AG04450 (cell line): ENCODE measurements around the gene SYT15B. TPM values are rescaled to one million over a fixed set of nuclear protein-coding genes. Genes with fewer than 3 reads are reported as not detected.
"Not testable (repeated sequence)": the region's sequence is repeated elsewhere in the genome, so short reads cannot be mapped to it uniquely, and the experiment has no call there.

Experiments
- CTCF ChIA-PET: fragments of 300-600, 350-600 bp; formaldehyde crosslinking; extraction: SDS; loops from one replicate; lab custom pipeline; 2022; ENCODE audit warnings: antibody characterized with exemption, inconsistent platforms; lab: Charles Lee
- POLR2A ChIA-PET: fragments of 350-600 bp; formaldehyde crosslinking; extraction: SDS; loops from one replicate; lab custom pipeline; 2021; ENCODE audit warnings: antibody characterized with exemption, inconsistent platforms; lab: Yijun Ruan, JAX
- DNase-seq: peaks from one replicate; pipeline ENCODE4 v3.0.0-alpha.2; 2011; ENCODE audit warnings: low read depth, low spot score
- H3K27ac ChIP-seq: one replicate; pipeline ENCODE4 v1.5.1; 2012; ENCODE audit warnings: low read depth, low read length, control low read depth
- H3K27me3 ChIP-seq: one replicate; pipeline ENCODE4 v1.6.0; 2012; ENCODE audit warnings: low read length; ENCODE audit not compliant: control insufficient read depth, insufficient read depth
- H3K4me3 ChIP-seq: 2 replicates; pipeline ENCODE4 v1.5.1; 2011; ENCODE audit warnings: mild to moderate bottlenecking, low read depth, low read length, control low read depth
- H3K9me3 ChIP-seq: 2 replicates; pipeline ENCODE4 v1.5.1; 2012; ENCODE audit warnings: low read length; ENCODE audit not compliant: control insufficient read depth, insufficient read depth
- polyA minus RNA-seq: library from RNA; depleted of rRNA, polyadenylated mRNA; stranded (reverse); fragments of >200 nt; gene quantifications from 2 replicates; pipeline ENCODE4 v1.2.3, GENCODE V29; 2011; rRNA and poly(A)+ RNA removed
- polyA plus RNA-seq: library from polyadenylated mRNA; depleted of rRNA; stranded (reverse); fragments of >200 nt; gene quantifications from 2 replicates; pipeline ENCODE4 v1.2.3, GENCODE V29; 2011; rRNA removed
- TF ChIP-seq, protein P1 (sequence below): IDR thresholded peaks from 2 replicates; pipeline ENCODE4 v1.5.1; 2011; ENCODE audit warnings: low read depth, low read length, control low read depth, inconsistent platforms

Gene SYT15B
- 0.11 and 0.17 TPM in 2 replicates for polyA plus RNA-seq
- 0.13 and 0.46 TPM in 2 replicates for polyA minus RNA-seq

DNA sequence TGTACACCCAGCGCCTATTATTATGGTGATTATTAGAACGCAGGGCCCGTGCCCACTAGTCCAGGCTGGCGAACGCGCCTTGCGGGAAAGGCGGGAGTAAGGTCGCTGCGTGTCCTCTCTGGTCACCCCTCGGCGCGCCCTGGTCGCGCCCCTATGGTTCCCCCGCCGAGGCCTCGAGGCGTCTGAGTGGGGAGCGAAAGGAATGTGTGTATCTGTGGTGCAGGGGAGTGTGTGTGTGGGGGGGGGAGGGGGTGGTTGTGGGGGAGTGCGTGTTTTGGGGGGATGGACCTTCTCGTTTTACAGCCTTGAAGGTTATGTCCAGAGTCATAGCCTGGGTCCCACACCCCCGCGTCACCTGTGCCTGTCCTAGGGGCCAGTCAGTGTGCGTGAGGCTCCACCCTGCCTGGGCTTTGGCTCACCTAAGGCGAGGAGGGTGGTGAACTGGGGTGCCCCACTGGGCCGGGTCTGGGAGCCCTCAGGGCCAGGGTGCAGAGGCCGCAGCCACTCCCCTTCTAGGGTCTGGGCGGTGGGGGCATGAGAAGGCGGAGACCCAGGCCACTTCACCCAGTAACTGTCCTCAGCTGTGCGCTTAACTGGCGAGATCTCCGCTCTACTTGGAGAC, at the start of gene SYT15B:
Gene SYT15B, minus strand, starts transcription at position 39 of the 622 bp plus-strand sequence. CDS start 952 bp downstream, outside the sequence.
- CTCF ChIA-PET, H3K27ac ChIP-seq, DNase-seq, POLR2A ChIA-PET, H3K4me3 ChIP-seq, H3K27me3 ChIP-seq, H3K9me3 ChIP-seq: not testable (repeated sequence)

DNA sequence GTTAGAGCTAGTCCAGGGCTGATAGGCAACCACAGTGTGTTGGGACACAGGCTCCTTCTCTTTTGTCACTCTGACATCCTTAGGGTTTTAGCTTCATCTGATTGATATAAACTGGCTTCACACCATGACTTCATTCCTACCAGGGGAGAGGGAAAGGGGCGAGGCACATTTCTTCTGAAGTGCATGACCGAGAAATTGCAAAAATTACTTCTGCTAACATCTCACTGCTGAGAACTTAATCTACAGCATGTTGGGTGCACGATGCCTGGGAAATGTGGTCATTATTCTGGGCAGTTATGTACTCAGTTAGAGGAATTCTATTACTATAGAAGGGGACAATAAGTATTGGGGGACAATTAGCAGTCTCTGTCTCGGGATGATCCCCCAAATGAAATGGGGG, 16.2 kb upstream of the SYT15B start:
- H3K27me3 ChIP-seq, POLR2A ChIA-PET, DNase-seq, H3K9me3 ChIP-seq, CTCF ChIA-PET, H3K27ac ChIP-seq, H3K4me3 ChIP-seq: not testable (repeated sequence)

DNA sequence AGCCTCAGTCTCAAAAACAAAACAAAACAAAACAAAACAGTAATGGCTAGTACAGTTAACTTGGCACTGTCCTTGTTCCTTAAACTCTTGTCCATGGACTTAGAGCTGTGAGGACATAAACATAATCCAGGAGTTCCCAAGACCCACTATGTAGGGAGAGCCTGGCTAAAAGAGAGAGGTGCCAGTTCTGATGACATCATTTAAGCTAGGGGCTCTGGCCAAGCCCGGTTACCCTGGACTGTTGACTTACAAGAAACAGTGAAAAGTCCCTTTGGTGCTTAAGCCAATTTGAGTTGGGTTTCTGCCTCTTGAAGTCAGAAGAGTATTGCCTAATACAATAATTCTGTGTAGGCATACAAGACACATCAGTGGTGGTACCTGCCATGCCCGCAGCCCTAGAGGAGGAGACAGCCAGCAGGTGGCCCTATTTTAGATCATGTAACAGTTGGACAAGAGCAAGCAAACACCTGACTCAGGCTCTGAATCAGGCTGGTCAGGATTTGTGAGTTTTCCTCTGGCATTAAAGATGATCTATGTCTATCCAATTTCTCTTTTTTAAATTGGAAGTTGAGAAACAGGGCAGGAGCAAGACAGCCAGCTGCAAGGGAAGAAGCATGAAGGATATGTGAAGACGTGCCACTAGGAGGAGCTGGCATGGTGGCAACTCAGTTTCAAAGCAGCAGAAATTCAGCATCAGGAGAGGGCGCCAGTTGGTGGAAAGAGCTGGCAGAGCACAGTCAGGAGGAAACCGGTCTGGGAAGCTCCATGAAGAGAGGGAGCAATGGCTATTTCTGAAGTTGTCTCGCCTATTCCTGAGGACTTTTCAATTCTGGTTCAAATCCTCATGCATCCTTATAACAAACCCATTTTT, 12.2 kb upstream of the SYT15B start:
- H3K27ac ChIP-seq, POLR2A ChIA-PET: not testable (repeated sequence)
- CTCF ChIA-PET = interaction anchor here (0.6 kb wide), 1 partner anchor 1237 kb away, joined by 3 read pairs; no protein-coding TSS in a partner anchor

DNA sequence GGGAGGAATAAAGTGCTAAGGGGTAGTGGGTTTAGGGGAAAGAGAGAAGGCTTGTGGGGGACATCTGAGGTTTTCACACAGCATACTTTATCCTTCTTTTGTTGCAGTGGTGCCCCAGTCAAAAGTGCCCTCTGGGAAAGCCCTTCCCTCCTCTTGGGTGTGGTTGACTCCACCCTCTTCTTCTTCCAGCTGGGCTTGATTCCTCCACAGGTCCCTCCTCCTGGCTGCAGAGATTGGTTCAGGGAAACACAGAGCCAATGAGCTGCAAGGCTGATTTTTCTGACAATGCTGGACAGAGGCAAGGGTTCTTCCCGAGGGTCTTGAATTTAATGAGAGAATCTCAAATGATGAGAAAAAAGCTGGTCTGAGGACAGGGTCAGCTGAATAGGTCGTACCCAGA, 7.4 kb upstream of the SYT15B start:
- DNase-seq, H3K27me3 ChIP-seq, H3K27ac ChIP-seq, H3K9me3 ChIP-seq, POLR2A ChIA-PET, CTCF ChIA-PET, H3K4me3 ChIP-seq: not testable (repeated sequence)

More for the DNA sequence above, 12.2 kb upstream of the SYT15B start:
- TF ChIP-seq, protein P1, sequence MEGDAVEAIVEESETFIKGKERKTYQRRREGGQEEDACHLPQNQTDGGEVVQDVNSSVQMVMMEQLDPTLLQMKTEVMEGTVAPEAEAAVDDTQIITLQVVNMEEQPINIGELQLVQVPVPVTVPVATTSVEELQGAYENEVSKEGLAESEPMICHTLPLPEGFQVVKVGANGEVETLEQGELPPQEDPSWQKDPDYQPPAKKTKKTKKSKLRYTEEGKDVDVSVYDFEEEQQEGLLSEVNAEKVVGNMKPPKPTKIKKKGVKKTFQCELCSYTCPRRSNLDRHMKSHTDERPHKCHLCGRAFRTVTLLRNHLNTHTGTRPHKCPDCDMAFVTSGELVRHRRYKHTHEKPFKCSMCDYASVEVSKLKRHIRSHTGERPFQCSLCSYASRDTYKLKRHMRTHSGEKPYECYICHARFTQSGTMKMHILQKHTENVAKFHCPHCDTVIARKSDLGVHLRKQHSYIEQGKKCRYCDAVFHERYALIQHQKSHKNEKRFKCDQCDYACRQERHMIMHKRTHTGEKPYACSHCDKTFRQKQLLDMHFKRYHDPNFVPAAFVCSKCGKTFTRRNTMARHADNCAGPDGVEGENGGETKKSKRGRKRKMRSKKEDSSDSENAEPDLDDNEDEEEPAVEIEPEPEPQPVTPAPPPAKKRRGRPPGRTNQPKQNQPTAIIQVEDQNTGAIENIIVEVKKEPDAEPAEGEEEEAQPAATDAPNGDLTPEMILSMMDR = peak; percentile 58
- H3K4me3 ChIP-seq, H3K27me3 ChIP-seq, H3K9me3 ChIP-seq: not testable (repeated sequence)
- peak; percentile 23 for DNase-seq

GRCh38 chr10:47768578-47769115, 5.3 kb upstream of the SYT15B start:
- H3K27ac ChIP-seq, DNase-seq, H3K9me3 ChIP-seq, H3K27me3 ChIP-seq, H3K4me3 ChIP-seq, POLR2A ChIA-PET, CTCF ChIA-PET: not testable (repeated sequence)

DNA sequence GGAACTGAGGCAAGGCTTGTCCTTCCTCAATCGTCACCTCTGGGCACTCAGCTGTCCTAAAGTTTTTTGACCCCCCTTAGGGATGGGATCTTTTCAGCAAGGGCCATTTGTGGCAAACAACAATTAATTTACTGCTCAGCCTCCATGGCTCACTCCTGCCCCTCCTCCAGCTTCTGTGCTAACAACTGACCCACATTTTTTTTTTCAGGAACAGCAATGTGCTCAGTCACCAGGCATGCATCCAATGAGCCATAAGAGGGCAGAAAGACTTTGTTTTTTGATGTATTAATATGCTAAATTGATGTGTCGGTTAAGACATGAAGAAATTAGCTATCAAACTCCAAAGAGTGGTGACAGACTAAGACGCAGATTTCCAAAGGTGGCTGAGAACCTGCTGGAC, 4.7 kb upstream of the SYT15B start:
- CTCF ChIA-PET, POLR2A ChIA-PET: not testable (repeated sequence)

DNA sequence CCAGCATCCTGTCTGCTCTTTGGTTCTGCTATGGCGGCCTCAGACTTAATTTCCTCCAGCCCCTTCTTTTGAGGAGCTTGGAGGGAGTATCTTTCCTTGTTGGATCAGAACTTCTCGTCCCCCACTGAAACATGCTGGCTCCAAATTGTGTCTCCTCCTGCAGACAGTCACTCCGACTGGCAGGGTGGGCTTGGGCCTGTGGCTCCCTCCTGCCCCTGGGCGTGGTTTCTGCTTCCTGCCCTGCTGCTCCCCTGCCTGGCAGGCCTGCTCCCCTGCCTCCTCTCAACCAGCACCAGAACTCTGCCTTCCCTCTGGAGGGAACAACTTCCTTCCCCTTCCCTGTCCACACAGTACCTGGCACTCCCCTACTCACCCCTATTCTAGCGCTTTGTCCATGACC, 3.8 kb upstream of the SYT15B start:
- H3K27me3 ChIP-seq, H3K4me3 ChIP-seq, DNase-seq, H3K9me3 ChIP-seq, H3K27ac ChIP-seq, POLR2A ChIA-PET, CTCF ChIA-PET: not testable (repeated sequence)

More for the DNA sequence above, 4.7 kb upstream of the SYT15B start:
- not testable (repeated sequence) for DNase-seq, H3K4me3 ChIP-seq, H3K9me3 ChIP-seq, H3K27me3 ChIP-seq, H3K27ac ChIP-seq

DNA sequence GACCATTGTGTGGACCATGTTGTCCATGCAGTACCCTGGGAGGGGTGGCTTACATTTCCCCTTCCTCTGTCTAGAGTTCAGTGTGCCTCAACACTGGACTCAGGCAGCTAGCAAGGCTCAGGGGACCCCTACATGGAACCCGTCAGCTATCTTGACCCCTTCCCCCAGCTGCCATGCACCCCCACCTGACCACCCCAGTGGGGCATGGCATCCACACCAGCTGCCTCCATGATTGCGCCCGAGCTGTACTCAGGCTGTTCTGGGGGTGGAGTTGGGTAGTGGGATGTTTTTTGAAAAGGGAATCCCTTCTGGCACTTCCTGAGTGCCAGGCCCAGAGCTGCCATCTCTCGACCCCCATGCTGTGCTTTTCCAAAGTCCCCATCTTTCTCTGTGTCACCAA, 1.8 kb upstream of the SYT15B start:
- DNase-seq, POLR2A ChIA-PET, H3K27ac ChIP-seq, CTCF ChIA-PET, H3K4me3 ChIP-seq, H3K27me3 ChIP-seq, H3K9me3 ChIP-seq: not testable (repeated sequence)

- POLR2A ChIA-PET, CTCF ChIA-PET, H3K4me3 ChIP-seq, DNase-seq, H3K9me3 ChIP-seq, H3K27ac ChIP-seq, H3K27me3 ChIP-seq: not testable (repeated sequence)
Measured at GRCh38 chr10:47762674-47763553, 478 bp downstream of the SYT15B start.

DNA sequence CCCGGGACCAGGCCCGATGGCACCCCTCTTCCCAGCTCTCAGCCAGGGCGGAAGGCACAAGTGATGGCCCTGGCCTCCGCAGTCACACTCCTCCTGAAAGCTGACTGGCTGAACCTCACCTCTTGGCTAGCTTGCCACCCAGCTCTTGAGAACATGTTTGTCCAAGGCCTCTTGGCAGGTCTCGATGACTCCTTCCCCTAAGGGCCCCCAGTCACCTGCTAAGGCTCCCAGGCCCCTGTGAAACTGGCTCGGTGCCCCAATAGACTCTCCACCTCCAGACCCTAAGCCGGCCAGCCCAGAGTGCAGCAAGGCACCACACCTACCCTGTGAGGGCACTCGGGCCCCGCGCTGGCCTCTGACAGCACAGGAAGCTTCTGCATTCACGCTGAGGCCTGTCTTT, 4.5 kb downstream of the SYT15B start:
- H3K9me3 ChIP-seq, POLR2A ChIA-PET, H3K27ac ChIP-seq, DNase-seq, CTCF ChIA-PET, H3K4me3 ChIP-seq, H3K27me3 ChIP-seq: not testable (repeated sequence)
